ENCODE data around the gene FOXP1. TPM values are rescaled to one million over a fixed set of nuclear protein-coding genes. Genes with fewer than 3 reads are reported as not detected.

FOXP1 gene
- total RNA-seq, 1 donor from 2014 or later = 27.3 TPM

GRCh38 chr3:71303627-71304200 lies 279.8 kb downstream of the FOXP1 start:
- Histone ChIP-seq H3K4me3 (peak overlapping the region; percentile 63), H3K27me3 (no peaks in the 10 kb centered on the region), H3F3A (ENCODE audit: low read depth) (peaks cover 32% of the 10 kb centered on the region), H3K79me2 (ENCODE audit: low read depth) (peaks cover 68% of the 10 kb centered on the region), H4K20me1 (ENCODE audit: low read depth) (no peaks in the 10 kb centered on the region), H3K27ac (peak overlapping the region; percentile 99), H3K4me1 (peaks cover 85% of the 10 kb centered on the region), H3K9ac (no peak overlapping the region), H2AFZ (replicated peaks) (no peak overlapping the region), H3K4me2 (peak overlapping the region; percentile 94), H3K36me3 (no peaks in the 10 kb centered on the region), H3K9me3 (ENCODE audit: low read depth) (no peaks in the 10 kb centered on the region)
- H3K36me3 Mint-ChIP-seq = peaks cover under 1% of the 10 kb centered on the region
- H3K9me3 Mint-ChIP-seq = no peaks in the 10 kb centered on the region
- H3K27me3 Mint-ChIP-seq (ENCODE audit: insufficient read depth, low read depth) = no peaks in the 10 kb centered on the region
- TF ChIP-seq EZH2phosphoT487 (IDR thresholded peaks at IDR 0.05) (no peak), EZH2 (IDR thresholded peaks at IDR 0.05) (no peak), CTCF (IDR thresholded peaks at IDR 0.05) (no peak)
- no peak for DNase-seq (ENCODE audit: low spot score)
- H3K27ac Mint-ChIP-seq = no peak overlapping the region
- H3K4me1 Mint-ChIP-seq = peaks cover 48% of the 10 kb centered on the region
- no peak overlapping the region for H3K4me3 Mint-ChIP-seq

DNA sequence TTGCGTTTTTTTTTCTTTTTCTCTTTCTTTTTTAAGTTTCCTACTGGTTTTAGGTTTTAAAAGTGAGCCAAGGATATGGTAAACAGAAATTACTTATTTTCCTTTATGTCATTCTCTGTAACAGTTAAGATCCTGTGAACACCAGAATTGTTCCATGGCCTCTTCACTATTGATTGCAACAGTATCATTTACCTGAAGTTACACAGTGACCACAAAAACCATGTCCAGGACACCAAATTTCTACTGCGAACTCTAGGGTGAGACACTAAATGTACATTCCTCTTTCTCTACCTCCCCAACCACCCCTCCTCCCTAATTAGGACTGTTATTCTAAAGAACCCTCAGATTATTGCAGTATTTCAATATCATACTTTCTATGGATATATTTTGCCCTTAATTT lies 280.9 kb downstream of the FOXP1 start:
- H3K4me1 ChIP-seq = peaks cover 80% of the 10 kb centered on the region
- no peak overlapping the region for H3K4me3 ChIP-seq
- Mint-ChIP-seq H3K36me3 (peaks cover 3% of the 10 kb centered on the region), H3K4me1 (peaks cover 44% of the 10 kb centered on the region), H3K27me3 (ENCODE audit: insufficient read depth, low read depth) (no peaks in the 10 kb centered on the region), H3K9me3 (no peaks in the 10 kb centered on the region), H3K27ac (no peak overlapping the region), H3K4me3 (no peak overlapping the region)
- no peak overlapping the region for H2AFZ ChIP-seq (replicated peaks)
- H3K79me2 ChIP-seq (ENCODE audit: low read depth) = peaks cover 71% of the 10 kb centered on the region
- no peaks in the 10 kb centered on the region for H3K36me3 ChIP-seq
- TF ChIP-seq EZH2 (IDR thresholded peaks at IDR 0.05) (no peak), EZH2phosphoT487 (IDR thresholded peaks at IDR 0.05) (no peak)
- peaks cover 32% of the 10 kb centered on the region for H3F3A ChIP-seq (ENCODE audit: low read depth)
- no peaks in the 10 kb centered on the region for H4K20me1 ChIP-seq (ENCODE audit: low read depth)
- H3K4me2 ChIP-seq = peak overlapping the region; percentile 94
- H3K9ac ChIP-seq = no peak overlapping the region
- no peak overlapping the region for H3K27ac ChIP-seq
- no peaks in the 10 kb centered on the region for H3K9me3 ChIP-seq (ENCODE audit: low read depth)
- no peak for DNase-seq (ENCODE audit: low spot score)
- no peaks in the 10 kb centered on the region for H3K27me3 ChIP-seq

- H3F3A ChIP-seq (ENCODE audit: low read depth) = peaks cover 21% of the 10 kb centered on the region
- H3K79me2 ChIP-seq (ENCODE audit: low read depth) = peaks cover 67% of the 10 kb centered on the region
- no peak overlapping the region for H3K4me3 ChIP-seq
- no peak overlapping the region for H3K9ac ChIP-seq
- H2AFZ ChIP-seq (replicated peaks) = no peak overlapping the region
- peaks cover 64% of the 10 kb centered on the region for H3K4me1 ChIP-seq
- no peaks in the 10 kb centered on the region for H3K36me3 ChIP-seq
- Mint-ChIP-seq H3K36me3 (peaks cover 5% of the 10 kb centered on the region), H3K9me3 (no peaks in the 10 kb centered on the region), H3K27ac (no peak overlapping the region), H3K4me3 (no peak overlapping the region), H3K27me3 (ENCODE audit: insufficient read depth, low read depth) (no peaks in the 10 kb centered on the region), H3K4me1 (peaks cover 42% of the 10 kb centered on the region)
- TF ChIP-seq EZH2 (IDR thresholded peaks at IDR 0.05) (no peak), CTCF (IDR thresholded peaks at IDR 0.05) (no peak), EZH2phosphoT487 (IDR thresholded peaks at IDR 0.05) (no peak)
- no peaks in the 10 kb centered on the region for H4K20me1 ChIP-seq (ENCODE audit: low read depth)
- peak overlapping the region; percentile 17 for H3K4me2 ChIP-seq
- no peaks in the 10 kb centered on the region for H3K9me3 ChIP-seq (ENCODE audit: low read depth)
- H3K27ac ChIP-seq = no peak overlapping the region
- no peak for DNase-seq (ENCODE audit: low spot score)
- no peaks in the 10 kb centered on the region for H3K27me3 ChIP-seq
These were observed 282.6 kb downstream of the FOXP1 start for GRCh38 chr3:71300951-71301393.

GRCh38 chr3:71299160-71299559 lies 284.4 kb downstream of the FOXP1 start:
- Histone ChIP-seq H3K27ac (no peak overlapping the region), H3F3A (ENCODE audit: low read depth) (peaks cover 3% of the 10 kb centered on the region), H3K79me2 (ENCODE audit: low read depth) (peaks cover 74% of the 10 kb centered on the region), H3K9ac (no peak overlapping the region), H3K4me2 (no peak overlapping the region), H4K20me1 (ENCODE audit: low read depth) (no peaks in the 10 kb centered on the region), H3K4me3 (no peak overlapping the region), H3K27me3 (no peaks in the 10 kb centered on the region), H3K36me3 (no peaks in the 10 kb centered on the region), H3K4me1 (peaks cover 49% of the 10 kb centered on the region), H2AFZ (replicated peaks) (no peak overlapping the region), H3K9me3 (ENCODE audit: low read depth) (no peaks in the 10 kb centered on the region)
- TF ChIP-seq EZH2phosphoT487 (IDR thresholded peaks at IDR 0.05) (no peak), CTCF (IDR thresholded peaks at IDR 0.05) (no peak), EZH2 (IDR thresholded peaks at IDR 0.05) (no peak)
- H3K4me3 Mint-ChIP-seq = no peak overlapping the region
- DNase-seq (ENCODE audit: low spot score) = no peak
- no peaks in the 10 kb centered on the region for H3K9me3 Mint-ChIP-seq
- no peaks in the 10 kb centered on the region for H3K27me3 Mint-ChIP-seq (ENCODE audit: insufficient read depth, low read depth)
- peaks cover 24% of the 10 kb centered on the region for H3K4me1 Mint-ChIP-seq
- peaks cover 5% of the 10 kb centered on the region for H3K36me3 Mint-ChIP-seq
- no peak overlapping the region for H3K27ac Mint-ChIP-seq

All from neural progenitor cell (in vitro differentiated cells).